Measurements from ENCODE around the gene ISOC2. TPM values are rescaled to one million over a fixed set of nuclear protein-coding genes. Genes with fewer than 3 reads are reported as not detected.
A peak's percentile ranks its signal among the peaks of the same experiment; 100 is the strongest.
"Not testable (repeated sequence)": the region's sequence is repeated elsewhere in the genome, so short reads cannot be mapped to it uniquely, and the experiment has no call there.

The ISOC2 gene
- total RNA-seq, 2 experiments from 2014 or later, result 31.9 to 32.1 TPM

DNA sequence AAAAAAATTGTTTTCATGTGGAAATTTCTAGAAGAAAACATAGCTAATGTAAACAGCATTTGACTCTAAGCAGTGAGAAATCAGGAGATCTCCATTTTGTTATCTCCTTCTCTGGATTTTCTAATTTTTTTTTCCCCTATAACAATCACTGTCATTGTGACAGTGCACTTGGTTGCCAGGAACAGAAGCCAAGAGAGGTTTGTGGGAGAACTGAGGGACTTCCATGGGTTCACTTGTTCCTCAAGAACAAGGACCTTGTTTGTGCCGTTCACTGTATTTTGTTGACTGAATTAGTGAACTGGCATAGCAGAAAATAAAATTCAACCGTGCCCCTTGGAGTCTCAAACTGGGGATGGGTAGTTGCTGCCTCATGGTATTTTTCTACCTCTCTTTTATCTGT, 35.4 kb downstream of the ISOC2 start:
- H3K4me3 Mint-ChIP-seq, result no peak overlapping the region
- POLR2A ChIA-PET, result interaction anchor here (0.6 kb wide), 1 partner anchor 80 kb away, joined by 3 read pairs; no protein-coding TSS in a partner anchor
- H3K4me1 Mint-ChIP-seq (ENCODE audit: low read depth), result peaks cover 8% of the 10 kb centered on the region
- H3K9me3 Mint-ChIP-seq (ENCODE audit: insufficient read depth), result no peaks in the 10 kb centered on the region
- ATAC-seq, result no peak
- no peak overlapping the region for H3K27ac Mint-ChIP-seq
- peaks cover 17% of the 10 kb centered on the region for H3K27me3 Mint-ChIP-seq (ENCODE audit: low read depth)
- CTCF ChIA-PET, result interaction anchor here (0.6 kb wide), 1 partner anchor 15 kb away, joined by 3 read pairs; no protein-coding TSS in a partner anchor
- no peaks in the 10 kb centered on the region for H3K36me3 Mint-ChIP-seq (ENCODE audit: low read depth)
- DNase-seq, result no peak

DNA sequence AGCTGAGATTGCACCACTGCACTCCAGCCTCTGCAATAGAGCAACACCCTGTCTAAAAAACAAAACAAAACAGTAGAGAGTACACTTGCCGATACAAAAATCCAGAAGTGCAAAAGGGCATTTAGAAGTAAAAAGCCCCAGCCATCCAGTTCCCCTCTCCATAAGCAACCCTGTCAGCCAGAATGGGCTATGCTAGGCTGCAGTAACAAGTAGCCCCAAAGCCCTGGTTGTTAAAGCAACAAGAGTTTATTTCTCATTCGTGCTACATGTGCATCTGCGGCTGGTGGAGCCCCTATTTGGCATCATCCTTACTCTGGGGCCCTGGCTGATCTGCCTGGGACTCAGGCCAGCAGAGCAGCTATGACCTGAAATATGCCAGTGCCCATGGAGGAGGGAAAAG, 36.9 kb downstream of the ISOC2 start:
- ChIA-PET CTCF (interaction anchor here (1.7 kb wide), 1 partner anchor 79 kb away, joined by 4 read pairs; no protein-coding TSS in a partner anchor), POLR2A (no interaction called here)
- no peak overlapping the region for H3K27ac Mint-ChIP-seq
- H3K9me3 Mint-ChIP-seq (ENCODE audit: insufficient read depth), result no peaks in the 10 kb centered on the region
- H3K36me3 Mint-ChIP-seq (ENCODE audit: low read depth), result no peaks in the 10 kb centered on the region
- H3K4me3 Mint-ChIP-seq, result no peak overlapping the region
- H3K27me3 Mint-ChIP-seq (ENCODE audit: low read depth), result peaks cover 19% of the 10 kb centered on the region
- ATAC-seq (no peak), DNase-seq (no peak)
- peaks cover 16% of the 10 kb centered on the region for H3K4me1 Mint-ChIP-seq (ENCODE audit: low read depth)

DNA sequence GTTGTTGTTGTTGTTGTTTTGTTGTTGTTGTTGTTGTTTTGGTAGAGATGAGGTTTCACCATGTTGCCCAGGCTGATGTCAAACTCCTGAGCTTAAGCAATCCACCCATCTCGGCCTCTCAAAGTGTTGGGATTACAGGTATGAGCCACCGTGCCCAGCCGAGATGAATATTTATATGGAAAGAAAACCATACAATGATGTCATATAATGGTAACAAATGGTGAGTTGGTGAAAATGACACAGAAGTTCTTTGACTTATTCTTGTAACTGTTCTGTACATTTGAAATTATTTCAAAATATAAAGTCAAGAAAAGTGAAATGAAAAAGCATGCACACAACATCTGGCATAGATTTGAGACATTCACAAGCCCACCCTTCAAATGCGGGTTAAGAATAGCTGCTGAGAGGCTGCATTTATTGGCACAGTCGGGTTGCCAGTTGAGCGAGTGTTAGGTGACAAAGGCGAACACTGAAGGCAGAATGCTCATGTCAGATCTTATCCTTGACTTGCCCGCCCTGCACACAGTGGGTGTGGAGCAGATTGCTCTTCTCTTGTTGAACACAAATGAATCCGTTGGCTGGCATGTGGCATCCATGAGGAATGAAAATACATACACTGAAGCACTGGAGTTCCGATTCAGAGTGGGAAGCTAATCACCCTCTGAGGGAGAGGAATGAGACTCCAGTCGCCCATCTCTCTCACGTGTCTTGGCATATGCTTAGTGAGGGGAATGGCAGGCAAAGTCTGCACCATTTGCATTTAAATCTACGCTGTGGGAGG, 38.0 kb downstream of the ISOC2 start:
- Mint-ChIP-seq H3K27me3 (ENCODE audit: low read depth) (peaks cover 17% of the 10 kb centered on the region), H3K27ac (no peak overlapping the region), H3K4me1 (ENCODE audit: low read depth) (peaks cover 16% of the 10 kb centered on the region), H3K9me3 (ENCODE audit: insufficient read depth) (no peaks in the 10 kb centered on the region), H3K36me3 (ENCODE audit: low read depth) (no peaks in the 10 kb centered on the region), H3K4me3 (no peak overlapping the region)
- ChIA-PET POLR2A (no interaction called here), CTCF (interaction anchor here (1.5 to 1.7 kb wide), 2 partner anchors 31 to 81 kb away, joined by 3 to 4 read pairs; no protein-coding TSS in a partner anchor)
- no peak for ATAC-seq
- no peak for DNase-seq

DNA sequence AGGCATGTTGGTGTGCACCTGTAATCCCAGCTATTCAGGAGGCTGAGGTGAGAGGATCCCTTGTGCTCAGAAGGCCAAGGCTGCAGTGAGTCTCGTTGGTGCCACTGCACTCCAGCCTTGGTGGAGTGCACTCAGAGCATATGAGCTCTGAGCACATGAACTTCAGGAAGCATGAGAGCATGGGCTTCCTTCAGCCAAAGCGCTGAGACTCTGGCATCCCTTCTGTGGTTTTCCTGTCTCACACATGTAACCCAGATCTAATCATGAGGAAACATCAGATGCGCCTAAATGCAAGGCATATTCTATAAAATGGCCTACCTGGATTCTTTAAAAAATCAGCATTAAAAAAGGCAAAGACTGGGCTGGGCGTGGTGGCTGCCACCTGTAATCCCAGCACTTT, 40.2 kb downstream of the ISOC2 start:
- peak; percentile 50 for DNase-seq
- CTCF ChIA-PET, result not testable (repeated sequence)

DNA sequence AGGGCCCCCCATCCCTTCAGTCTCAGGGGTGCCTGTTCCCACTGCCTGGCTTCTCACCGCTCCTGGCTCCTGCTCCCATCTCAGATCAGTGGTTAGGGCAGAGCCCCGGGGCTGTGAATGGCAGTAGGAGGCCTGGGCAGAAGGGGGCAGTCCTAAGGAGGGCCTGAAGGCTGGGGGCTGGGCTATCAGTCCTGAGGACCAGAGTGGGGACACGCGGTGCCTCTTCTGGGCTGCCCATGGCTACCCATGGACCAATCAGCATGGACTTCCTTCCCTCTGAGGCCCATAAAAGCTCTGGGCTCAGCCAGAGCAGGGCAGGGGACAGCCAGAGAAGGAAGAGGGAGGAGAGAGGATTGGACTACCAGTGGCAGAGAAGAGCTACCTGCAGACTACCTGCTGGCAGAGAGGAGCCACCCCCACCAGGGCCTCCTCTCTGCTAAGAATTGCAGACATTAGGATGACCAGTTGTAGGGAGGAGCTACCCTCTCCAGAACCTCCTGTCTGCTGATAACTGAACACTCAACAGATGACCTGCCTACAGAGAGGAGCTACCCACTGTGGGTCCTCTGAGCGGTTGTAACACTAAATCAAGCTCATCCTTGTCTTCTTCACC, 41.7 kb downstream of the ISOC2 start:
- peaks cover 25% of the 10 kb centered on the region for H3K4me1 Mint-ChIP-seq (ENCODE audit: low read depth)
- no peak for DNase-seq

More for the DNA sequence above, 40.2 kb downstream of the ISOC2 start:
- not testable (repeated sequence) for H3K36me3 Mint-ChIP-seq (ENCODE audit: low read depth); H3K27ac Mint-ChIP-seq; H3K4me3 Mint-ChIP-seq; H3K9me3 Mint-ChIP-seq (ENCODE audit: insufficient read depth)
- peaks cover 25% of the 10 kb centered on the region for H3K4me1 Mint-ChIP-seq (ENCODE audit: low read depth)
- ATAC-seq, result peak; percentile 80
- peaks cover 17% of the 10 kb centered on the region for H3K27me3 Mint-ChIP-seq (ENCODE audit: low read depth)
- POLR2A ChIA-PET, result interaction anchor here (2.2 kb wide), 1 partner anchor 14 kb away, joined by 5 read pairs; the partner anchor contains the start of gene UBE2S

DNA sequence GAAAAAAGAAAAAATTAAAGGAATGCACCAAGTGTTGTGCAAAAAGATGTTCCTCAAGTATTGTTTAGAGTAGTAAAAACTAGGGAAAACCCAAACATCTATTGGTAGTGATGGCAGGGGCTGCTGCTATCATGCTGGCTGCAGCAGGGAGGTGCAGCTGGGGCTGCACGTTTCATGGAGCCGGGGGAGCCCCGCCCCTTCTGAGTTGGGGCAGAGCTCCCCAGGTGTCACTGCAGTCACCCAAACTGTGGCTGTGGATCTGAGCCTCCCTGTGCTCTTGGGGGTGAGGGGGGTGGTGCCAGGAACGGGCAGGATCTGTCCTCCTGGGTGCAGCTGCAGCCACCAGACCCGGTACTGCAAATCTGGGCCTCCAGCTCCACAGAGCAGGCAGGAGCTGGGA, 42.3 kb downstream of the ISOC2 start:
- Mint-ChIP-seq H3K27ac (no peak overlapping the region), H3K36me3 (ENCODE audit: low read depth) (no peaks in the 10 kb centered on the region), H3K27me3 (ENCODE audit: low read depth) (peaks cover 13% of the 10 kb centered on the region), H3K9me3 (ENCODE audit: insufficient read depth) (no peaks in the 10 kb centered on the region), H3K4me1 (ENCODE audit: low read depth) (peaks cover 25% of the 10 kb centered on the region), H3K4me3 (no peak overlapping the region)
- DNase-seq (no peak), ATAC-seq (no peak)
- POLR2A ChIA-PET, result interaction anchor here (1.0 kb wide), 1 partner anchor 36 kb away, joined by 3 read pairs; no protein-coding TSS in a partner anchor
- CTCF ChIA-PET, result interaction anchor here (0.9 to 1.7 kb wide), 7 partner anchors 26 to 278 kb away, joined by 3 to 7 read pairs (median 4); no protein-coding TSS in a partner anchor

More for the DNA sequence above, 41.7 kb downstream of the ISOC2 start:
- Mint-ChIP-seq H3K4me3 (no peak overlapping the region), H3K9me3 (ENCODE audit: insufficient read depth) (no peaks in the 10 kb centered on the region), H3K36me3 (ENCODE audit: low read depth) (no peaks in the 10 kb centered on the region), H3K27me3 (ENCODE audit: low read depth) (peaks cover 14% of the 10 kb centered on the region), H3K27ac (no peak overlapping the region)
- ChIA-PET POLR2A (interaction anchor here (2.2 kb wide), 1 partner anchor 12 kb away, joined by 5 read pairs; the partner anchor contains the start of gene UBE2S), CTCF (interaction anchor here (0.9 to 1.6 kb wide), 4 partner anchors 127 to 279 kb away, joined by 3 to 4 read pairs (median 3); no protein-coding TSS in a partner anchor)
- no peak for ATAC-seq

DNA sequence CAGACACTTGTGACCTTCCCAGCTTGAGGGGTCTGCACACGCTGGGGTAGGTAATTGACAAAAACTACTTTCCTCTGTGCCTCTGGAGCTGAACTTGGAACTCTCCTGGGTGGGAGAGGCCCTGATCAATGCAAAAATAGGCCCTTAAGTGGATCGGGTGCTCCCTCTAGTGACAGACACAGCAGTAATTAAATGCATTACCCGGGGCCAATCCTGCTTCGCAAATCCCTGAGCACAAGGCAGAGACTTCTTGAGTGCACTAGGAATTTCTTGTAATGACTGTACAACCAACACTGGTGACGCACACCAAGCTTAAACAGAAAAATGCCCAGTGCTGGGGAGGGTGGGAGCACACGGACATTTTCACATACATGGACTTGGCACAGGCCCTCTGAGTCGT, 43.3 kb downstream of the ISOC2 start:
- peak; percentile 76 for ATAC-seq
- Mint-ChIP-seq H3K36me3 (ENCODE audit: low read depth) (no peaks in the 10 kb centered on the region), H3K27ac (no peak overlapping the region), H3K27me3 (ENCODE audit: low read depth) (peaks cover 9% of the 10 kb centered on the region), H3K9me3 (ENCODE audit: insufficient read depth) (no peaks in the 10 kb centered on the region), H3K4me1 (ENCODE audit: low read depth) (peaks cover 25% of the 10 kb centered on the region), H3K4me3 (no peak overlapping the region)
- CTCF ChIA-PET, result interaction anchor here (1.0 to 1.7 kb wide), 10 partner anchors 13 to 277 kb away, joined by 3 to 8 read pairs (median 4); partner anchors contain the start of gene TMEM238
- POLR2A ChIA-PET, result interaction anchor here (0.5 to 2.1 kb wide), 3 partner anchors 11 to 207 kb away, joined by 3 to 4 read pairs (median 3); partner anchors contain the start of gene UBE2S
- DNase-seq, result peak; percentile 71

DNA sequence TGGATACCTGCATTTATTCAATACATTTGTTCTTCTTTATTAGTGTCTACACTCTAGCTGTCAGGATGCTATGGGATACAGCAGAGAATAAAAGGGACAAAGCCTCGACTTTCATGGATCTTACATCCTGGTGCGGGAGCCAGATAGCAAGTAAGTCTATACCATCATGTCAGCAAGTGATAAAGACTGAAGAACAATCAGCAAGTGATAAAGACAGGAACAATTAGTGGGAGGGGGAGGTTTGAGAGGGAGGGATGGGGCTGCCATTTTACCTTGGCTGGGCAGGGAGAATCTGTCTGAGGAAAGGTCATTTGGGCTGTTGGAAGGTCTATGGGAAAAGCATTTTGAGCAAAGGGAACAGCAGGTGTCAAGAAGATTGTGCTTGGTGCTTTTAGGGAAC, 51.3 kb downstream of the ISOC2 start:
- CTCF ChIA-PET, result interaction anchor here (1.6 kb wide), 1 partner anchor 529 kb away, joined by 3 read pairs; no protein-coding TSS in a partner anchor
- Mint-ChIP-seq H3K36me3 (ENCODE audit: low read depth) (peaks cover 38% of the 10 kb centered on the region), H3K4me3 (no peak overlapping the region), H3K27me3 (ENCODE audit: low read depth) (peaks cover 13% of the 10 kb centered on the region), H3K9me3 (ENCODE audit: insufficient read depth) (peaks cover 7% of the 10 kb centered on the region), H3K4me1 (ENCODE audit: low read depth) (peaks cover 26% of the 10 kb centered on the region), H3K27ac (no peak overlapping the region)
- ATAC-seq (no peak), DNase-seq (no peak)
- POLR2A ChIA-PET, result no interaction called here

DNA sequence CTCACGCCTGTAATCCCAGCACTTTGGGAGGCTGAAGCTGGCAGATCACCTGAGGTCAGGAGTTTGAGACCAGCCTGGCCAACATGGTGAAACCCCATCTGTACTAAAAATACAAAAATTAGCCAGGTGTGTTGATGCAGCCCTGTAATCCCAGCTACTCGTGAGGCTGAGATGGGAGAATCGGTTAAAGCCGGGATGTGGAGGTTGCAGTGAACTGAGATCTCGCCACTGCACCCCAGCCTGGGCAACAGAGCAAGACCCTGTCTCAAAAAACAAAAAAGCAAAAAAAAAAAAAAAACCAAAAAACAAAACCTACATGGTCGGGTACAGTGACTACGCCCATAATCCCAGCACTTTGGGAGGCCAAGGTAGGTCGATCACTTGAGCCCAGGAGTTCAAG, 52.3 kb downstream of the ISOC2 start:
- not testable (repeated sequence) for H3K9me3 Mint-ChIP-seq (ENCODE audit: insufficient read depth); H3K4me3 Mint-ChIP-seq; ATAC-seq; DNase-seq; H3K27me3 Mint-ChIP-seq (ENCODE audit: low read depth)
- Mint-ChIP-seq H3K27ac (peak overlapping the region; percentile 99), H3K36me3 (ENCODE audit: low read depth) (peaks cover 45% of the 10 kb centered on the region), H3K4me1 (ENCODE audit: low read depth) (peaks cover 28% of the 10 kb centered on the region)
- CTCF ChIA-PET, result interaction anchor here (0.6 to 1.1 kb wide), 4 partner anchors 58 to 303 kb away, joined by 3 read pairs; partner anchors contain the start of gene KMT5C
- POLR2A ChIA-PET, result interaction anchor here (0.6 to 1.5 kb wide), 4 partner anchors 22 to 302 kb away, joined by 3 to 4 read pairs (median 4); no protein-coding TSS in a partner anchor

DNA sequence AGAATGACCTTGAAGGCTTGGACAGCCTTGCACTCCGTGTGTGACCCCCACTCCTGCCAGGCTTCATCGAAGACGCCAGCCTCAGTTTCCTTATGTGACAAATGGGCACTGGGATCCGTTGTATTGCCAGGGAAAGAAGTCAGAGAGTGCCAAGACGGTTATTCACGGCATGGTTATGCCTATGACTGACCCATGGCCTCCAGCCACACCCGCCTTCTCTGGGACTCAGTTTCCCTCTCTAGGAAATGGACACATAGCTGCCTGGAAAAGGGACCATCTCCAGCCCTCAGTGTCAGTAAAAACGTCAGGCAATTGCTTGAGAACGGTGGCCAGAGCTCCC, 52.9 kb downstream of the ISOC2 start:
- peaks cover 34% of the 10 kb centered on the region for H3K4me1 Mint-ChIP-seq (ENCODE audit: low read depth)
- CTCF ChIA-PET, result interaction anchor here (0.6 to 1.1 kb wide), 3 partner anchors 59 to 302 kb away, joined by 3 read pairs; partner anchors contain the start of gene KMT5C
- peak overlapping the region; percentile 99 for H3K27ac Mint-ChIP-seq
- peak overlapping the region; percentile 96 for H3K4me3 Mint-ChIP-seq
- peaks cover 51% of the 10 kb centered on the region for H3K36me3 Mint-ChIP-seq (ENCODE audit: low read depth)
- DNase-seq, result no peak
- POLR2A ChIA-PET, result interaction anchor here (0.6 to 1.5 kb wide), 4 partner anchors 21 to 302 kb away, joined by 3 to 4 read pairs (median 4); no protein-coding TSS in a partner anchor
- peaks cover 7% of the 10 kb centered on the region for H3K9me3 Mint-ChIP-seq (ENCODE audit: insufficient read depth)
- ATAC-seq, result no peak
- peaks cover 8% of the 10 kb centered on the region for H3K27me3 Mint-ChIP-seq (ENCODE audit: low read depth)

DNA sequence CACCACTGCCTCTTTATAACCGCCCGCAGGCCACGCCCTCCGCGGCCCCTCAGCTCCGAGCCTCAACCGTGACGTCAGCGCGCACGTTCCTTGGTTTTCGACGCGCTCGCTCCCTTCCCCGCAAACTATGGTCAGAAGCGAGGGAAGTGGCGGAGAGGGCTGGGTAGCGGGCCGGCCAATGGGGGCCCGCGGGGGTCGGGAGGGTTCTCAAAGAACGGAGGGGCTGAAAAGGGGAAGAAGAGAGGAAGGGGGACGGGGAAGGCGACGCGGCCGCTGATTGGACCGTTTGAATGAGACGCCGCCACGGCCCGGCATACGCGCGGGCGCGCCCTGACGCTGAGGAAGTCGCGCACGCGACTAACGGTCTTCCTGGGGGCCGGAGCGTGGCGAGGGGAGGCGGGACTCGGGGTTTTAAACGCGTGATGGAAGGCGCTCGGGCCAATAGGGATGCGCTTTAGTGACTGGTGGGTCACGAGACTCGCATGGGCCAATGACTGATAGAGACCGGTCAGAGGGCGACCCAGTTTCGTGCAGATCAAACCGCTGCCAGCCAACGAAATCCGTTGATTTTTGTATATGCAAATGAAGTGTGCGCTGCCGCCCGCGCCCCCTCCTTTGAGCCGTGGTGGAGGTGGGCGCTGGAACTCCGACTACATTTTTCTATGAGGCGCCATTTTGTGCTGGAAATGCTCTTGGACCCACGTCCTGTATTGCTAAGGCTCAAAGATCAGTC, 53.5 kb downstream of the ISOC2 start:
- H3K9me3 Mint-ChIP-seq (ENCODE audit: insufficient read depth), result peaks cover 7% of the 10 kb centered on the region
- H3K36me3 Mint-ChIP-seq (ENCODE audit: low read depth), result peaks cover 55% of the 10 kb centered on the region
- H3K4me3 Mint-ChIP-seq, result peak overlapping the region; percentile 96
- DNase-seq, result peak; percentile 99
- ATAC-seq, result peak; percentile 92
- peaks cover 8% of the 10 kb centered on the region for H3K27me3 Mint-ChIP-seq (ENCODE audit: low read depth)
- POLR2A ChIA-PET, result interaction anchor here (0.5 to 10.8 kb wide), 28 partner anchors 9 to 323 kb away, joined by 3 to 213 read pairs (median 4); partner anchors contain the start of genes FIZ1, ISOC2, KMT5C and NAT14
- H3K4me1 Mint-ChIP-seq (ENCODE audit: low read depth), result peaks cover 38% of the 10 kb centered on the region
- peak overlapping the region; percentile 99 for H3K27ac Mint-ChIP-seq
- CTCF ChIA-PET, result interaction anchor here (1.0 to 1.5 kb wide), 3 partner anchors 54 to 116 kb away, joined by 3 to 5 read pairs (median 3); partner anchors contain the start of genes ISOC2 and KMT5C

Measured in activated CD8-positive, alpha-beta T cell treated with anti-CD3 and anti-CD28 coated beads, Interleukin-2, amount 10 ng/mL, durations not matched to agents 7 days and 5 days (primary cell).